Measurements from ENCODE around the gene MYT1.

- TF ChIP-seq CTCF (IDR thresholded peaks at IDR 0.05) (no peak), POLR2A (IDR thresholded peaks at IDR 0.05) (no peak)
Observed at GRCh38 chr20:64173116-64173515, 8.9 kb downstream of the MYT1 start.
